ENCODE data around the gene PDK4.

The PDK4 gene

GRCh38 chr7:95550546-95550945 is 45.8 kb downstream of the PDK4 start:
- no peak for TF ChIP-seq CTCF (IDR thresholded peaks at IDR 0.05; ENCODE audit: low read depth, low read length)
- Histone ChIP-seq H3K9me3 (no peaks in the 10 kb centered on the region), H3K4me3 (ENCODE audit: low read depth, low read length) (no peak overlapping the region), H3K4me1 (no peaks in the 10 kb centered on the region), H3K27me3 (peaks cover 6% of the 10 kb centered on the region), H3K36me3 (no peaks in the 10 kb centered on the region)
- DNase-seq: no peak

GRCh38 chr7:95549818-95550529 is 46.3 kb downstream of the PDK4 start:
- H3K9me3 ChIP-seq: no peaks in the 10 kb centered on the region
- no peak for TF ChIP-seq CTCF (IDR thresholded peaks at IDR 0.05; ENCODE audit: low read depth, low read length)
- H3K4me3 ChIP-seq (ENCODE audit: low read depth, low read length): no peak overlapping the region
- no peaks in the 10 kb centered on the region for H3K4me1 ChIP-seq
- no peak for DNase-seq
- no peaks in the 10 kb centered on the region for H3K36me3 ChIP-seq
- peaks cover 6% of the 10 kb centered on the region for H3K27me3 ChIP-seq

- Histone ChIP-seq H3K4me1 (no peaks in the 10 kb centered on the region), H3K4me3 (ENCODE audit: low read depth, low read length) (no peak overlapping the region), H3K27me3 (peaks cover 15% of the 10 kb centered on the region), H3K36me3 (no peaks in the 10 kb centered on the region), H3K9me3 (no peaks in the 10 kb centered on the region)
- DNase-seq: no peak
- TF ChIP-seq CTCF (IDR thresholded peaks at IDR 0.05; ENCODE audit: low read depth, low read length): no peak
Observed at GRCh38 chr7:95547361-95548348, 48.7 kb downstream of the PDK4 start.

- TF ChIP-seq CTCF (IDR thresholded peaks at IDR 0.05; ENCODE audit: low read depth, low read length): no peak
- H3K4me1 ChIP-seq: no peaks in the 10 kb centered on the region
- H3K36me3 ChIP-seq: no peaks in the 10 kb centered on the region
- H3K9me3 ChIP-seq: no peaks in the 10 kb centered on the region
- no peak overlapping the region for H3K4me3 ChIP-seq (ENCODE audit: low read depth, low read length)
- no peak for DNase-seq
- peaks cover 21% of the 10 kb centered on the region for H3K27me3 ChIP-seq
Observed at GRCh38 chr7:95546647-95547046, 49.7 kb downstream of the PDK4 start.

- no peaks in the 10 kb centered on the region for H3K9me3 ChIP-seq
- no peak for TF ChIP-seq CTCF (IDR thresholded peaks at IDR 0.05; ENCODE audit: low read depth, low read length)
- no peaks in the 10 kb centered on the region for H3K36me3 ChIP-seq
- no peaks in the 10 kb centered on the region for H3K4me1 ChIP-seq
- H3K4me3 ChIP-seq (ENCODE audit: low read depth, low read length): no peak overlapping the region
- peaks cover 25% of the 10 kb centered on the region for H3K27me3 ChIP-seq
- DNase-seq: no peak
Observed at GRCh38 chr7:95545673-95546072, 50.6 kb downstream of the PDK4 start.
